GM21447 (cell line): ENCODE data around the gene PARP15.
A peak's percentile ranks its signal among the peaks of the same experiment; 100 is the strongest.
"Not testable (repeated sequence)": the region's sequence is repeated elsewhere in the genome, so short reads cannot be mapped to it uniquely, and the experiment has no call there.

Source experiments
- ATAC-seq: cut with Tn5 transposase; IDR thresholded peaks from one replicate; pipeline ENCODE4 v1.9.1; 2021; ENCODE audit not compliant: unreplicated experiment

Gene PARP15

GRCh38 chr3:122577409-122578031 is at the start of gene PARP15:
TSS of gene PARP15 (plus strand) at chr3:122577650. CDS start at chr3:122577668, 18 bp downstream.
- ATAC-seq, result no peak

GRCh38 chr3:122530164-122530563 is 47.3 kb upstream of the PARP15 start:
- ATAC-seq, result no peak

- no peak for ATAC-seq
These were observed 44.0 kb upstream of the PARP15 start for GRCh38 chr3:122533480-122533879.

- peak; percentile 99 for ATAC-seq
These were observed 43.5 kb upstream of the PARP15 start for GRCh38 chr3:122533931-122534334.

GRCh38 chr3:122535964-122536631 is 41.4 kb upstream of the PARP15 start:
- no peak for ATAC-seq

GRCh38 chr3:122536632-122537001 is 40.8 kb upstream of the PARP15 start:
- no peak for ATAC-seq

- ATAC-seq, result no peak
These were observed 38.4 kb upstream of the PARP15 start for GRCh38 chr3:122538956-122539490.

GRCh38 chr3:122546151-122546550 is 31.3 kb upstream of the PARP15 start:
- no peak for ATAC-seq

GRCh38 chr3:122548076-122548475 is 29.4 kb upstream of the PARP15 start:
- no peak for ATAC-seq

GRCh38 chr3:122548619-122549018 is 28.8 kb upstream of the PARP15 start:
- no peak for ATAC-seq

GRCh38 chr3:122553171-122553570 is 24.3 kb upstream of the PARP15 start:
- ATAC-seq, result no peak

- no peak for ATAC-seq
These were observed 22.0 kb upstream of the PARP15 start for GRCh38 chr3:122555275-122556071.

- no peak for ATAC-seq
These were observed 20.1 kb upstream of the PARP15 start for GRCh38 chr3:122557356-122557755.

GRCh38 chr3:122558605-122559004 is 18.8 kb upstream of the PARP15 start:
- no peak for ATAC-seq

- ATAC-seq, result no peak
These were observed 17.5 kb upstream of the PARP15 start for GRCh38 chr3:122559906-122560305.

- ATAC-seq, result no peak
These were observed 16.8 kb upstream of the PARP15 start for GRCh38 chr3:122560680-122561079.

- no peak for ATAC-seq
These were observed 14.3 kb upstream of the PARP15 start for GRCh38 chr3:122562923-122563716.

- peak; percentile 8 for ATAC-seq
These were observed 13.8 kb upstream of the PARP15 start for GRCh38 chr3:122563717-122564025.

GRCh38 chr3:122564155-122564912 is 13.1 kb upstream of the PARP15 start, which contains the start of the genes DTX3L and PARP9:
TSS of gene DTX3L (plus strand) at chr3:122564338. CDS start at chr3:122564427, 89 bp downstream.
TSS of gene PARP9 (minus strand) at chr3:122564300. CDS start at chr3:122559620, 4,680 bp downstream.
- peak; percentile 77 for ATAC-seq

GRCh38 chr3:122568131-122568530 is 9.3 kb upstream of the PARP15 start:
- not testable (repeated sequence) for ATAC-seq
